CD4-positive, alpha-beta memory T cell (primary cell): ENCODE measurements around the gene OGFR. TPM values are rescaled to one million over a fixed set of nuclear protein-coding genes. Genes with fewer than 3 reads are reported as not detected.

ENCODE experiments used
- CTCF ChIA-PET: fragments of 350-600 bp; sonication (Branson Sonifier 250); formaldehyde crosslinking; loops from one replicate; lab custom pipeline; 2021; ENCODE audit warnings: inconsistent platforms; ENCODE audit not compliant: partially characterized antibody; lab: Charles Lee
- POLR2A ChIA-PET: fragments of 350-600 bp; sonication (Branson Sonifier 250); formaldehyde crosslinking; loops from one replicate; lab custom pipeline; 2021; ENCODE audit not compliant: partially characterized antibody; lab: Charles Lee
- DNase-seq, 5 donors: peaks; one replicate each; pipeline versions ENCODE4 v3.0.0 to v3.0.0-alpha.2; 2020 to 2022; ENCODE audit warnings: mixed read lengths in 1 of 5
- H3K27ac ChIP-seq: one replicate; pipeline ENCODE4 v1.7.0; 2013; ENCODE audit warnings: low read depth, low read length
- H3K27me3 ChIP-seq: 2 replicates; pipeline ENCODE4 v1.7.0; 2013; ENCODE audit warnings: mild to moderate bottlenecking, low read length, moderate library complexity; ENCODE audit not compliant: insufficient read depth
- H3K36me3 ChIP-seq: 2 replicates; pipeline ENCODE4 v1.7.0; 2013; ENCODE audit warnings: mild to moderate bottlenecking, low read length, moderate library complexity; ENCODE audit not compliant: insufficient read depth
- H3K4me1 ChIP-seq: 2 replicates; pipeline ENCODE4 v1.7.0; 2013; ENCODE audit warnings: mild to moderate bottlenecking, low read length, moderate library complexity; ENCODE audit not compliant: insufficient read depth
- H3K4me3 ChIP-seq, 2 donors: one replicate each; pipeline ENCODE4 v1.7.0; 2013; ENCODE audit warnings: low read length in 2 of 2, mild to moderate bottlenecking in 1 of 2
- H3K9me3 ChIP-seq, 2 donors: one replicate each; pipeline ENCODE4 v1.7.0; 2013; ENCODE audit warnings: low read length in 2 of 2, control low read depth in 1 of 2; ENCODE audit not compliant: control insufficient read depth in 1 of 2
- H3K27ac Mint-ChIP-seq, 7 donors: one replicate each; pipeline ENCODE4 v1.8.0; 2020 to 2021; ENCODE audit warnings: mixed read lengths in 7 of 7, mild to moderate bottlenecking in 6 of 7, inconsistent platforms in 3 of 7, moderate library complexity in 3 of 7
- H3K27me3 Mint-ChIP-seq, 2 donors: one replicate each; pipeline ENCODE4 v1.8.0; 2020 to 2021; ENCODE audit warnings: mixed read lengths in 2 of 2
- H3K36me3 Mint-ChIP-seq, 2 donors: one replicate each; pipeline ENCODE4 v1.8.0; 2020 to 2021; ENCODE audit warnings: mixed read lengths in 2 of 2, inconsistent platforms in 1 of 2, mild to moderate bottlenecking in 1 of 2
- H3K4me1 Mint-ChIP-seq, 4 donors: one replicate each; pipeline ENCODE4 v1.8.0; 2020 to 2021; ENCODE audit warnings: mixed read lengths in 4 of 4, mild to moderate bottlenecking in 1 of 4
- H3K4me3 Mint-ChIP-seq, 8 donors: one replicate each; pipeline ENCODE4 v1.8.0; 2020 to 2021; ENCODE audit warnings: mixed read lengths in 8 of 8, mild to moderate bottlenecking in 7 of 8, moderate library complexity in 6 of 8, inconsistent platforms in 3 of 8
- H3K9me3 Mint-ChIP-seq, 8 donors: one replicate each; pipeline ENCODE4 v1.8.0; 2020 to 2021; ENCODE audit warnings: mixed read lengths in 8 of 8, mild to moderate bottlenecking in 5 of 8, inconsistent platforms in 3 of 8, moderate library complexity in 1 of 8
- intact Hi-C: fragments of 100-400 bp; cut with micrococcal nuclease; formaldehyde crosslinking; loops from one replicate; pipeline ENCODE4 v1.15.1; 2023
- polyA plus RNA-seq, 2 donors: library from polyadenylated mRNA; unstranded; fragments of 300-500 nt; fragmentation: Illumina TruSeq; gene quantifications; one replicate each; pipeline ENCODE4 v1.2.3, GENCODE V29; 2021
- total RNA-seq, 2 experiments: library from RNA; stranded (reverse); gene quantifications; one replicate each; pipeline ENCODE4 v1.2.3, GENCODE V29; 2021

The OGFR gene
- total and polyA plus RNA-seq, 4 experiments from 2014 or later = 13.8 to 75.9 (median 69.4) TPM

DNA sequence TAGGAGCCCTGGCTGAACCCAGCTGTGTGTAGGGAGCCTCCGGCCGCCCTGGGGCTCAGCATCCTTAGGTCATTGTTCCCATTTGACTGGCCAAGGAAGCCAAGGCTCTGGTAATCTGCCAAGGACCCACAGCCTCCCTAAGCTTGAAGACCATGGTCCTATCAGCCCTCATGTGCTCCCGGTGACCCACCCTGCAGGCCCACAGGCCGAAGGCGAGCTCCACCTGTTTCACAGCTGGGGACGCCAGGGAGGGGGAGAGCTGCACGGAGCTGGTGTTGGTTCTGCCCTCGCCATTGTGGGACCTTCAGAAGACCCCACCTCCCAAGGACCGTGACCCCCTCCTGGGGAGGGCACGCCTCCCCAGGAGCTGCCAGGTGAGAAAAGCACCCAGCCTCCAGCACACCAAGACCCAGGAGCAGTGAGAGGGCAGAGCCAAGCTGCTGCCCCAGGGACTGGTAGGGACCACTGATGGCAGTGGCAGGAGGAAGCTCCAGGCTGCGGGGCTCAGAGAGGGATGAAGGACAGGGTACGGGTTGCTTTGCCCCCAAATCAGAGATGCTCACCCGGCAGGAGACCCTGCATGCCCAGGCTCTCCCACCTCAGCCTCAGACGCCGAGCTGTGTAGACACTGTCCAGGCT lies 39.1 kb upstream of the OGFR start:
- no peak overlapping the region for H3K27ac ChIP-seq
- CTCF ChIA-PET = no interaction called here
- Mint-ChIP-seq H3K9me3 (peaks cover 0 to 2% (median 0%) of the 10 kb centered on the region in 8 donors), H3K36me3 (no peaks in the 10 kb centered on the region), H3K27me3 (no peaks in the 10 kb centered on the region), H3K27ac (no peak overlapping the region), H3K4me1 (peaks cover 0 to 7% (median 6%) of the 10 kb centered on the region in 4 donors), H3K4me3 (no peak overlapping the region)
- no peaks in the 10 kb centered on the region for H3K27me3 ChIP-seq
- H3K36me3 ChIP-seq = no peaks in the 10 kb centered on the region
- DNase-seq = no peak
- intact Hi-C loops = no loop called here
- POLR2A ChIA-PET = interaction anchor here (1.7 kb wide), 1 partner anchor 29 kb away, joined by 6 read pairs; no protein-coding TSS in a partner anchor
- no peaks in the 10 kb centered on the region for H3K9me3 ChIP-seq
- H3K4me3 ChIP-seq = no peak overlapping the region
- H3K4me1 ChIP-seq = no peaks in the 10 kb centered on the region

DNA sequence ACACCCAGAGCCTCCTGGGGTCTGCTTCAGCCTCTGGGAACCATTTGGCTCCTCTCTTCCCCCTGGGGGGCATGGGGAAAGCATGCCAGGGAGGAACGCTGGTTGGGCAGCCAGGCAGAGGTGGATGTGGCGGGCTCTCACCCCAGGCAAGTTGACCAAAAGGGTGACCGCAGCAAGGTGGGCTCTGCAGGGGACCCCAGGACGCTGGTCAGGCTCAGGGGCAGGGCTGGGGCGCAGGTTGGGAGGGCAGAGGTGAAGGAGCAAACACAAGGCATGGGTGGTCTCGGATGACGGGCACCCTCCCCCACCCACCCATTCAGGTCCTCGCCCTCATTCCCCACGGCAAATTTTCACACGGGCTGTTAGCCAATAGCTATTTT lies 38.6 kb upstream of the OGFR start:
- Histone ChIP-seq H3K27me3 (no peaks in the 10 kb centered on the region), H3K36me3 (no peaks in the 10 kb centered on the region), H3K4me1 (no peaks in the 10 kb centered on the region), H3K4me3 (no peak overlapping the region), H3K9me3 (no peaks in the 10 kb centered on the region), H3K27ac (no peak overlapping the region)
- no peaks in the 10 kb centered on the region for H3K36me3 Mint-ChIP-seq
- H3K27ac Mint-ChIP-seq = no peak overlapping the region
- ChIA-PET POLR2A (interaction anchor here (1.7 kb wide), 1 partner anchor 29 kb away, joined by 6 read pairs; no protein-coding TSS in a partner anchor), CTCF (no interaction called here)
- H3K9me3 Mint-ChIP-seq = peaks cover 0 to 2% (median 0%) of the 10 kb centered on the region in 8 donors
- no peak for DNase-seq
- intact Hi-C loops = no loop called here
- no peak overlapping the region for H3K4me3 Mint-ChIP-seq
- H3K4me1 Mint-ChIP-seq = peaks cover 0 to 7% (median 6%) of the 10 kb centered on the region in 4 donors
- H3K27me3 Mint-ChIP-seq = no peaks in the 10 kb centered on the region

DNA sequence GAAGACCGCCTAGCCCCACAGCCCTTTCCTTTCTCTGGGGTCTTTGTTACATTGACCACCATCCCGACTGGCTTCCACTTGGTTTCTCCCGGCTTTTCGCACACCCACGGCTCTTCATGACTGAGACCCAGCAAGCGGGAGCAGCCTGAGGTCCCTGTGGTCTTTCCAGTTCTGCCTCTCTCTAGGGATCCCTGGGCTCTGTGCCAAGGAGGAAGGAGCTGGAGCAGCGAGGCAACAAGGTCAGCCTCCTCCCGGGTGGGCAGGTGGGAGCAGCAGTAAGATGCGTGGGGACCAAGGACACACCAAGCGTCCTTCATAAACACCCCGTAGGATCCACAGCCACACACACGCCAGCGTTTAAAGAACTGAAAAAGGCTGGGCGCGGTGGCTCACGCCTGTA lies 37.9 kb upstream of the OGFR start:
- peak overlapping the region in 1 of 7 donors; percentile 48 for H3K27ac Mint-ChIP-seq
- Histone ChIP-seq H3K9me3 (no peaks in the 10 kb centered on the region), H3K27ac (no peak overlapping the region), H3K36me3 (no peaks in the 10 kb centered on the region), H3K4me1 (no peaks in the 10 kb centered on the region), H3K27me3 (no peaks in the 10 kb centered on the region), H3K4me3 (no peak overlapping the region)
- ChIA-PET POLR2A (no interaction called here), CTCF (no interaction called here)
- DNase-seq = no peak
- peaks cover 0 to 2% (median 0%) of the 10 kb centered on the region in 8 donors for H3K9me3 Mint-ChIP-seq
- H3K4me1 Mint-ChIP-seq = peaks cover 0 to 7% (median 6%) of the 10 kb centered on the region in 4 donors
- intact Hi-C loops = no loop called here
- no peaks in the 10 kb centered on the region for H3K27me3 Mint-ChIP-seq
- H3K4me3 Mint-ChIP-seq = no peak overlapping the region
- H3K36me3 Mint-ChIP-seq = no peaks in the 10 kb centered on the region

DNA sequence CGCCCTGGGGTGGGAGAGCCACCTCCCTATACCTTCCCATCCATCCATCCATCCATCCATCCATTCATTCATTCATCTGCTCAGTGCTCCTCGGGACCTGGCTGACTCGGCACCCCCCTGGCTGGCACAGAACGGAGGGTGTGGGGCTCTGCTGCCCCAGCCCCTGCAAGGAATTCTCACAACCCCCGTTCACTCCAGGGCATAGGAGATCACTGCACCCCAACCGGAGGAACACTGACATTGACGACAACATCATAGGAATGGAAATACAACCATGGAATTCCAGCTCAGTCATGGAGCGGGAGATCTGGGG lies 36.4 kb upstream of the OGFR start:
- Mint-ChIP-seq H3K27me3 (no peaks in the 10 kb centered on the region), H3K36me3 (no peaks in the 10 kb centered on the region), H3K4me1 (peaks cover 0 to 20% (median 10%) of the 10 kb centered on the region in 4 donors), H3K4me3 (no peak overlapping the region), H3K9me3 (peaks cover 0 to 2% (median 0%) of the 10 kb centered on the region in 8 donors), H3K27ac (no peak overlapping the region)
- Histone ChIP-seq H3K9me3 (no peaks in the 10 kb centered on the region), H3K4me1 (no peaks in the 10 kb centered on the region), H3K4me3 (no peak overlapping the region), H3K36me3 (no peaks in the 10 kb centered on the region), H3K27ac (no peak overlapping the region), H3K27me3 (no peaks in the 10 kb centered on the region)
- ChIA-PET POLR2A (no interaction called here), CTCF (no interaction called here)
- intact Hi-C loops = no loop called here
- no peak for DNase-seq

DNA sequence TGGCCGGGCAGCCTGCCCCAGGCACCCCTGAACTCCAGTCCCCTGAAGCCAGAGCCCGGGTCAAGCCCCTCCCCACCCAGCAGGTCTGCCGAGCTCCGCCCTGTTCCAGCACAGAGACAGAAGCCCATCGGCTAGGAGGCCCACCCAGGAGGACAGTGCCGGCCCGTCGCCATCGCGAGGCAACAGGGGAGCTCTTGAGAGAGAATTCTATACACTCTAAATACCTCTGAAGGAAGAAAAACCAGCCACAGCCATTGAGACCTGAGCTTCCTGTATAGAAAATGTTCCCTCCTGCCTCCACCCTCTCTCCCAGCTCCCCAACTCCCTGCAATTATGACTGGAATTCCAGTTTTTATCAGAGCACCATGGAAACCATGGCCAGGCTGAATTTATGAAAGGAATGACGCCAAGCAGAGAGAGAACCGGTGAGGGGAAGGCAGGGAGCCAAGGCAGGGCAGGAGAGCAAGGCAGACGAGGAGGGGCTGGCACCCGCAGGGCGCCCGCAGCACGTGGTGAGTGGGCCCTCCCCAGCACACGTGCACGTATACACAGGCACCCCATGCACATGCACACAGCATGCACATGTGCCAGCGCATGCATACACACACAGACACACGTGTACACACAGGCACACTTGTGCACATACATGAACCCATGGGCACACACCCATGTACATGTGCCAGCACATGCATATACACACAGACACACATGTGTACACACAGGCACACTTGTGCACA lies 35.9 kb upstream of the OGFR start:
- Mint-ChIP-seq H3K9me3 (peaks cover 0 to 2% (median 0%) of the 10 kb centered on the region in 8 donors), H3K27ac (peak overlapping the region in 2 of 7 donors; percentile 8 to 80), H3K27me3 (no peaks in the 10 kb centered on the region), H3K4me1 (peaks cover 0 to 25% (median 13%) of the 10 kb centered on the region in 4 donors), H3K4me3 (no peak overlapping the region), H3K36me3 (no peaks in the 10 kb centered on the region)
- CTCF ChIA-PET = no interaction called here
- Histone ChIP-seq H3K4me1 (peaks cover under 1% of the 10 kb centered on the region), H3K36me3 (no peaks in the 10 kb centered on the region), H3K27ac (no peak overlapping the region), H3K9me3 (no peaks in the 10 kb centered on the region), H3K4me3 (no peak overlapping the region), H3K27me3 (no peaks in the 10 kb centered on the region)
- no peak for DNase-seq
- intact Hi-C loops = no loop called here
- POLR2A ChIA-PET = interaction anchor here (1.0 kb wide), 1 partner anchor 28 kb away, joined by 3 read pairs; no protein-coding TSS in a partner anchor

DNA sequence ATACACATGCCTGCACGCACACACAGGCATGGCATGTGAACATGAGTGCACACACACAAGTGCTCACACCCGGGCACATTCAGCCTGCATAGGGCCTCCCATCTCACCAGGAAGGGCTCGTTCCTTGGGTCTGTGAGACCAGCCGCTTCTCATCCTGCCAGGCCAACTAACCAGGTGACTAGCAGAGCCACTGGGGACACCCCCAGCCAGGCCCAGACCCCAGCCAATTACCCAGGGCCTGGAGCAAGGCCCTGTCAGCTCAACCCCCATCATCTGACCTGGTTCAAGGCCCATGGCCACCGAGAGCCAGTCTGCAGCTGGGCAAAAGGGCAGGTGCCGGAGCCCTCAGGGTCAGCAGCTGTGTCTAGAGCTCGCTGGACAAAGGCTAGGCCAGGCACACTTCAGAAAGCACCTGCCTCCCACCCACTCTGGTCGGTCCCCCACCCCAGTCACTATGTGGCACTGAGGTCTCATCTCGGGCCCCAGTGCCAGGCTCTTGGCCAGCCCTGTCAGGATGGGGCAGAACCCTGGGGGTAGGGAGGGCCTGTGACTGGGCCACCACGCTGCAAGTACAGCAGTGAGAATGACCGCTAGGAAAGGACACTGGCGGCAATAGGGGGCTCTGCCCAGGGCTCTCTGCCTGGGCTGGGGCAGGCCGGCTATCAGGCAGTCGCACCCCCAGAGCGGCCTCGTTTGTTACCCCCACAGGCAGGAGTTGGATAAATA lies 35.1 kb upstream of the OGFR start:
- H3K9me3 Mint-ChIP-seq = peaks cover 0 to 2% (median 0%) of the 10 kb centered on the region in 8 donors
- H3K36me3 ChIP-seq = no peaks in the 10 kb centered on the region
- CTCF ChIA-PET = no interaction called here
- DNase-seq = no peak
- peaks cover 8% of the 10 kb centered on the region for H3K4me1 ChIP-seq
- peak overlapping the region in 4 of 7 donors; percentile 8 to 80 (median 36) for H3K27ac Mint-ChIP-seq
- POLR2A ChIA-PET = interaction anchor here (1.0 kb wide), 1 partner anchor 29 kb away, joined by 3 read pairs; no protein-coding TSS in a partner anchor
- no peaks in the 10 kb centered on the region for H3K36me3 Mint-ChIP-seq
- H3K27me3 ChIP-seq = no peaks in the 10 kb centered on the region
- peaks cover 0 to 33% (median 18%) of the 10 kb centered on the region in 4 donors for H3K4me1 Mint-ChIP-seq
- no peak overlapping the region for H3K27ac ChIP-seq
- H3K4me3 ChIP-seq = no peak overlapping the region
- intact Hi-C loops = no loop called here
- no peaks in the 10 kb centered on the region for H3K27me3 Mint-ChIP-seq
- no peaks in the 10 kb centered on the region for H3K9me3 ChIP-seq
- no peak overlapping the region for H3K4me3 Mint-ChIP-seq
